ENCODE measurements around the gene ATG9B. TPM values are rescaled to one million over a fixed set of nuclear protein-coding genes. Genes with fewer than 3 reads are reported as not detected.

ATG9B gene
- polyA plus RNA-seq, 2 donors, result 36.0 to 143 TPM

DNA sequence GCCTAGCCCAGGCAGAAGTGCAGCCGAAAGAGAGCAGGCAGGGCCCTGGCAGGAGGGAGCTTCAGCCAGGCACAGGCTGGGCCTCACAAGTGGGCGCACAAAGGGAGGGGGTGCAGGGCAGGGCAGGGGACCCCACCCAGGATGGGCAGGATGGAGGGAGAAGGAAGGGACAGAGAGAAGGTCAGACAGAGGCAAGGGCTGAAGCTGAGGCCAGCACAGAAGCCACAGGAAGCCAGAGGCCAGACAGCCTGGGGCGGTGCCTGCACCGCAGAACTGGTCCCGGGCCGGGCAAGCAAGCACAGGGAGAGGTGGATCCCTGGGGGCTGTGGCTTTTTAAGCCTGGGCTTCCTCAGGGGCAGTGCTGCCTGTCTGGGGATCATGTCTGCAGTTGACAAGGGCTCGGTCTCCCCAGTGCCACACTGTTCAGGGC lies 16.8 kb downstream of the ATG9B start:
- peaks cover 0 to 3% of the 10 kb centered on the region in 2 donors for H3K4me1 ChIP-seq (ENCODE audit: control insufficient read depth in 2 of 2, insufficient read depth in 2 of 2, low read length in 1 of 2)
- no peaks in the 10 kb centered on the region for H3K27me3 ChIP-seq (ENCODE audit: control insufficient read depth in 1 of 2, insufficient read depth in 2 of 2, low read length in 2 of 2)
- no peak overlapping the region for H3K4me3 ChIP-seq (ENCODE audit: low read depth in 1 of 2, low read length in 2 of 2)
- no peaks in the 10 kb centered on the region for H3K9me3 ChIP-seq (ENCODE audit: control insufficient read depth in 2 of 2, insufficient read depth in 1 of 2, low read depth in 1 of 2, low read length in 1 of 2)
- H3K36me3 ChIP-seq (ENCODE audit: control insufficient read depth in 2 of 2, insufficient read depth in 2 of 2, low read length in 1 of 2), result no peaks in the 10 kb centered on the region
- no peak overlapping the region for H3K27ac ChIP-seq (ENCODE audit: low read depth in 2 of 2, low read length in 1 of 2)
- WGBS, 2 donors, result 60 to 67% methylated on average over 7 of the region's 7 CpGs

- no peaks in the 10 kb centered on the region for H3K9me3 ChIP-seq (ENCODE audit: control insufficient read depth in 2 of 2, insufficient read depth in 1 of 2, low read depth in 1 of 2, low read length in 1 of 2)
- peaks cover 0 to 3% of the 10 kb centered on the region in 2 donors for H3K4me1 ChIP-seq (ENCODE audit: control insufficient read depth in 2 of 2, insufficient read depth in 2 of 2, low read length in 1 of 2)
- WGBS, 2 donors, result 75 to 81% methylated on average over 21 to 23 of the region's 23 CpGs
- H3K4me3 ChIP-seq (ENCODE audit: low read depth in 1 of 2, low read length in 2 of 2), result no peak overlapping the region
- H3K27me3 ChIP-seq (ENCODE audit: control insufficient read depth in 1 of 2, insufficient read depth in 2 of 2, low read length in 2 of 2), result no peaks in the 10 kb centered on the region
- H3K36me3 ChIP-seq (ENCODE audit: control insufficient read depth in 2 of 2, insufficient read depth in 2 of 2, low read length in 1 of 2), result no peaks in the 10 kb centered on the region
- no peak overlapping the region for H3K27ac ChIP-seq (ENCODE audit: low read depth in 2 of 2, low read length in 1 of 2)
These were observed 17.5 kb downstream of the ATG9B start for GRCh38 chr7:151006590-151007300.

DNA sequence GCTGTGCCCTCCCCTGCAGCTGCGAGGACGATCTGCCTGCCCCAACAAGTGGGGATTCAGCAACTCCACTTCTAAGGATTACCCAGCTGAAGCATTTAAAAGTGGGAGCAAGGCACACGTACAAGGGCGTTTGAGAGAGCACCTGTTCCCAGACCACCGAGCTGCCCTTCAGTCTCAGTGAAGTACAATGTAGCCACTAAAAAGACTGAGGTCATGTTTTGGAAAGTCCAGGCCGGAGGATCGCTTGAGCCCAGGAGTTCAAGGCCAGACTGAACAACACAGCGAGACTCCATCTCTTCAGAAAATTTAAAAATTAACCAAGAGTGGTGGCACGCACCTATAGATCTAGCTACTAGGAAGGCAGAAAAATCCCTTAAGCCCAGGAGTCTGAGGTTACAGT lies 18.7 kb downstream of the ATG9B start:
- 71 to 72% methylated on average over 9 of the region's 9 CpGs for WGBS, 2 donors
- Histone ChIP-seq H3K27ac (ENCODE audit: low read depth in 2 of 2, low read length in 1 of 2) (no peak overlapping the region), H3K9me3 (ENCODE audit: control insufficient read depth in 2 of 2, insufficient read depth in 1 of 2, low read depth in 1 of 2, low read length in 1 of 2) (no peaks in the 10 kb centered on the region), H3K4me1 (ENCODE audit: control insufficient read depth in 2 of 2, insufficient read depth in 2 of 2, low read length in 1 of 2) (peaks cover 0 to 3% of the 10 kb centered on the region in 2 donors), H3K27me3 (ENCODE audit: control insufficient read depth in 1 of 2, insufficient read depth in 2 of 2, low read length in 2 of 2) (no peaks in the 10 kb centered on the region), H3K4me3 (ENCODE audit: low read depth in 1 of 2, low read length in 2 of 2) (no peak overlapping the region), H3K36me3 (ENCODE audit: control insufficient read depth in 2 of 2, insufficient read depth in 2 of 2, low read length in 1 of 2) (no peaks in the 10 kb centered on the region)

DNA sequence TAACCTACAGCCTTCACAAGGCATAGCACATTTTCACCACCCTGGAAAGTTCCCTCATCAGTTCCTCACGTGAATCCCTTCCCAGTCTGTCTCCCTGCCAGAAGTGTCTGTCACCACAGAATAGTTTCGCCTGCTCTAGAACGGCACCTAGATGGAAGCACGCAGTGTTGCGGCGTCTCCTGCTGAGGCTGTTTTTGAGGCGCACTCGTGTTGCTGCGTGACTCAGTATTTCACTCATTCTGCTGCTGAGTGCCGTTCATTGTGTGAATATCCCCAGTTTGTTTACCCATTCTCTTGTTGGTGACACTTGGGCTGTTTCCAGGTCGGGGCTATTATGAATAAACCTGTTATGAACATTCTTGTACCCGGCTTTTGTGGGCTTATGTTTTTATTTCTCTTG lies 20.7 kb downstream of the ATG9B start:
- H3K9me3 ChIP-seq (ENCODE audit: control insufficient read depth in 2 of 2, insufficient read depth in 1 of 2, low read depth in 1 of 2, low read length in 1 of 2), result no peaks in the 10 kb centered on the region
- no peak overlapping the region for H3K4me3 ChIP-seq (ENCODE audit: low read depth in 1 of 2, low read length in 2 of 2)
- peaks cover 0 to 3% of the 10 kb centered on the region in 2 donors for H3K4me1 ChIP-seq (ENCODE audit: control insufficient read depth in 2 of 2, insufficient read depth in 2 of 2, low read length in 1 of 2)
- H3K27ac ChIP-seq (ENCODE audit: low read depth in 2 of 2, low read length in 1 of 2), result no peak overlapping the region
- 50 to 57% methylated on average over 12 of the region's 12 CpGs for WGBS, 2 donors
- H3K27me3 ChIP-seq (ENCODE audit: control insufficient read depth in 1 of 2, insufficient read depth in 2 of 2, low read length in 2 of 2), result no peaks in the 10 kb centered on the region
- no peaks in the 10 kb centered on the region for H3K36me3 ChIP-seq (ENCODE audit: control insufficient read depth in 2 of 2, insufficient read depth in 2 of 2, low read length in 1 of 2)

DNA sequence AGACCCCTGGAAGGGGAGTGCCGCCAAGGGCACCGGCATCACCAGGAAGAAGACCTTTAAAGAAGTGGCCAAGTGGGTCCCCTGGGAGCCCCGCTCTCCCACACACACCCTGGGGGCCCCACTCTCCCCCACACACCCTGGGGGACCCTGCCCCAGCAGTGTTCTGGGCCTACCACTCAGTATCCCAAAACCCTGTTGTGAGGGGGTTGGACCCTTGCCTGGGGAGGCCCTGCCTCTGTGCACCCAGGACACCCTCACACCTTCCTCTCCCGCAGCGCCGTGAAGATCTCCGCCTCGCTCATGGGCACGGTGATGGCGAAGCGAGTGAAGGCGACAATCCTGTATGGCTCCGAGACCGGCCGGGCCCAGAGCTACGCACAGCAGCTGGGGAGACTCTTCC lies 22.7 kb downstream of the ATG9B start:
- Histone ChIP-seq H3K4me3 (ENCODE audit: low read depth in 1 of 2, low read length in 2 of 2) (no peak overlapping the region), H3K4me1 (ENCODE audit: control insufficient read depth in 2 of 2, insufficient read depth in 2 of 2, low read length in 1 of 2) (no peaks in the 10 kb centered on the region), H3K27me3 (ENCODE audit: control insufficient read depth in 1 of 2, insufficient read depth in 2 of 2, low read length in 2 of 2) (no peaks in the 10 kb centered on the region), H3K36me3 (ENCODE audit: control insufficient read depth in 2 of 2, insufficient read depth in 2 of 2, low read length in 1 of 2) (no peaks in the 10 kb centered on the region), H3K9me3 (ENCODE audit: control insufficient read depth in 2 of 2, insufficient read depth in 1 of 2, low read depth in 1 of 2, low read length in 1 of 2) (no peaks in the 10 kb centered on the region), H3K27ac (ENCODE audit: low read depth in 2 of 2, low read length in 1 of 2) (no peak overlapping the region)
- 95% methylated on average over 16 of the region's 16 CpGs for WGBS, 2 donors

DNA sequence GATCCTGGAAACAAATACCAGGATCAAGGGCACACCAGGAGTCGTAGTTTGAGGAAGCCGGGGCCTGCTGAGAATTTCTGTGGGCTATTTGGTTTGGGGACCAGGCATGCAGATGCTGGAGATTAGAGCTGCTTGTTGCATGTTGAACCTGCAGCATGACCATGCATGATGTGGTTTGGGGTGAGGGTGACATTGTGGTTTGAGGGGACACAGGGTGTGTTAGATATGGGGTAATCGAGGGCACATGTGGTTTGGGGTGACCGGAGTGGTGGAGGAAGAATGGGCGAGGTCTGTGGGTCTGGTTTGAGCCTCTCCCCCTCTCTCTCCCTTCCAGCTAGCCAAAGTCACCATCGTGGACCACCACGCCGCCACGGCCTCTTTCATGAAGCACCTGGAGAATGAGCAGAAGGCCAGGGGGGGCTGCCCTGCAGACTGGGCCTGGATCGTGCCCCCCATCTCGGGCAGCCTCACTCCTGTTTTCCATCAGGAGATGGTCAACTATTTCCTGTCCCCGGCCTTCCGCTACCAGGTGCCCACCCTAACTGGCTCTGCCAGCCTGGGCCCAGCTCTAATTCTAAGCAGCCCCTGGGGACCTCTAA lies 23.3 kb downstream of the ATG9B start:
- WGBS, 2 donors, result 86 to 93% methylated on average over 13 of the region's 13 CpGs
- Histone ChIP-seq H3K27me3 (ENCODE audit: control insufficient read depth in 1 of 2, insufficient read depth in 2 of 2, low read length in 2 of 2) (no peaks in the 10 kb centered on the region), H3K9me3 (ENCODE audit: control insufficient read depth in 2 of 2, insufficient read depth in 1 of 2, low read depth in 1 of 2, low read length in 1 of 2) (no peaks in the 10 kb centered on the region), H3K36me3 (ENCODE audit: control insufficient read depth in 2 of 2, insufficient read depth in 2 of 2, low read length in 1 of 2) (no peaks in the 10 kb centered on the region), H3K4me3 (ENCODE audit: low read depth in 1 of 2, low read length in 2 of 2) (no peak overlapping the region), H3K27ac (ENCODE audit: low read depth in 2 of 2, low read length in 1 of 2) (no peak overlapping the region), H3K4me1 (ENCODE audit: control insufficient read depth in 2 of 2, insufficient read depth in 2 of 2, low read length in 1 of 2) (no peaks in the 10 kb centered on the region)

GRCh38 chr7:150999497-151000230 lies 24.6 kb downstream of the ATG9B start:
- H3K27me3 ChIP-seq (ENCODE audit: control insufficient read depth in 1 of 2, insufficient read depth in 2 of 2, low read length in 2 of 2), result no peaks in the 10 kb centered on the region
- no peaks in the 10 kb centered on the region for H3K4me1 ChIP-seq (ENCODE audit: control insufficient read depth in 2 of 2, insufficient read depth in 2 of 2, low read length in 1 of 2)
- H3K36me3 ChIP-seq (ENCODE audit: control insufficient read depth in 2 of 2, insufficient read depth in 2 of 2, low read length in 1 of 2), result no peaks in the 10 kb centered on the region

DNA sequence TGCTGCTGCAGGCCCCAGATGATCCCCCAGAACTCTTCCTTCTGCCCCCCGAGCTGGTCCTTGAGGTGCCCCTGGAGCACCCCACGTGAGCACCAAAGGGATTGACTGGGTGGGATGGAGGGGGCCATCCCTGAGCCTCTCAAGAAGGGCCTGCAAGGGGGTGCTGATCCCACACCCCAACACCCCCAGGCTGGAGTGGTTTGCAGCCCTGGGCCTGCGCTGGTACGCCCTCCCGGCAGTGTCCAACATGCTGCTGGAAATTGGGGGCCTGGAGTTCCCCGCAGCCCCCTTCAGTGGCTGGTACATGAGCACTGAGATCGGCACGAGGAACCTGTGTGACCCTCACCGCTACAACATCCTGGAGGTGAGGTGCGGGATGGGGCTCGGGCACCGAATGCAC lies 25.3 kb downstream of the ATG9B start:
- no peaks in the 10 kb centered on the region for H3K4me1 ChIP-seq (ENCODE audit: control insufficient read depth in 2 of 2, insufficient read depth in 2 of 2, low read length in 1 of 2)
- H3K36me3 ChIP-seq (ENCODE audit: control insufficient read depth in 2 of 2, insufficient read depth in 2 of 2, low read length in 1 of 2), result no peaks in the 10 kb centered on the region
- no peak overlapping the region for H3K4me3 ChIP-seq (ENCODE audit: low read depth in 1 of 2, low read length in 2 of 2)
- no peak overlapping the region for H3K27ac ChIP-seq (ENCODE audit: low read depth in 2 of 2, low read length in 1 of 2)
- no peaks in the 10 kb centered on the region for H3K9me3 ChIP-seq (ENCODE audit: control insufficient read depth in 2 of 2, insufficient read depth in 1 of 2, low read depth in 1 of 2, low read length in 1 of 2)
- no peaks in the 10 kb centered on the region for H3K27me3 ChIP-seq (ENCODE audit: control insufficient read depth in 1 of 2, insufficient read depth in 2 of 2, low read length in 2 of 2)
- 91 to 94% methylated on average over 12 of the region's 12 CpGs for WGBS, 2 donors

More at GRCh38 chr7:150999497-151000230, 24.6 kb downstream of the ATG9B start:
- Histone ChIP-seq H3K9me3 (ENCODE audit: control insufficient read depth in 2 of 2, insufficient read depth in 1 of 2, low read depth in 1 of 2, low read length in 1 of 2) (no peaks in the 10 kb centered on the region), H3K27ac (ENCODE audit: low read depth in 2 of 2, low read length in 1 of 2) (no peak overlapping the region), H3K4me3 (ENCODE audit: low read depth in 1 of 2, low read length in 2 of 2) (no peak overlapping the region)
- WGBS, 2 donors, result 79 to 84% methylated on average over 5 of the region's 5 CpGs

- H3K4me3 ChIP-seq (ENCODE audit: low read depth in 1 of 2, low read length in 2 of 2), result no peak overlapping the region
- no peak overlapping the region for H3K27ac ChIP-seq (ENCODE audit: low read depth in 2 of 2, low read length in 1 of 2)
These were observed 26.0 kb downstream of the ATG9B start for GRCh38 chr7:150998341-150998740.

More at GRCh38 chr7:150998341-150998740, 26.0 kb downstream of the ATG9B start:
- H3K27me3 ChIP-seq (ENCODE audit: control insufficient read depth in 1 of 2, insufficient read depth in 2 of 2, low read length in 2 of 2), result no peaks in the 10 kb centered on the region
- no peaks in the 10 kb centered on the region for H3K4me1 ChIP-seq (ENCODE audit: control insufficient read depth in 2 of 2, insufficient read depth in 2 of 2, low read length in 1 of 2)
- H3K9me3 ChIP-seq (ENCODE audit: control insufficient read depth in 2 of 2, insufficient read depth in 1 of 2, low read depth in 1 of 2, low read length in 1 of 2), result no peaks in the 10 kb centered on the region
- no peaks in the 10 kb centered on the region for H3K36me3 ChIP-seq (ENCODE audit: control insufficient read depth in 2 of 2, insufficient read depth in 2 of 2, low read length in 1 of 2)
- 79 to 86% methylated on average over 20 of the region's 20 CpGs for WGBS, 2 donors

Measured in esophagus (tissue), 2 donors.